Right hindlimb (tissue), 1 donor: ENCODE results near the gene ETS1.
A peak's percentile ranks its signal among the peaks of the same experiment; 100 is the strongest.

Experiments
- DNase-seq: peaks from one replicate; pipeline ENCODE4 v3.0.0-alpha.2; 2018

The ETS1 gene

GRCh38 chr11:128618603-128619002, 31.2 kb upstream of the ETS1 start:
- no peak for DNase-seq

DNA sequence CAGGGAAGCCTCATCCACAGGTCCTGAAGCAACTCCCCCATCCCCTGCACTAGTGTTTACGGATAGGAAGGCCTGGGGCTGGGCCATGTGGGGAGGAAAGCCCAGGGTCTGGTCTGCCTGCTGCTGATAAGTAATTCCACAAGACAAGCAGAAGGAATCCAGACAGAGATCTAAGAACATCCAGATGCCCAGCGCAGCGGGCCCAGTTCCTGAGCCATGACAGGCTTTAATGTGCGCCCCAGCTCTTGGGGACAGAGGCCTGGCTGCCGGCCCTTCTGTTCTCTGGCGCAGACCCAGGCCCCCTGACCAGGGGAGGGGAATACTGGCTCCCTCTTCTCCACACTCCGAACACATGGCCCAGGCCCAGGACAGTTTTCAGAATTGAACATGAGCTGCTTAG, 28.8 kb upstream of the ETS1 start:
- peak; percentile 69 for DNase-seq

DNA sequence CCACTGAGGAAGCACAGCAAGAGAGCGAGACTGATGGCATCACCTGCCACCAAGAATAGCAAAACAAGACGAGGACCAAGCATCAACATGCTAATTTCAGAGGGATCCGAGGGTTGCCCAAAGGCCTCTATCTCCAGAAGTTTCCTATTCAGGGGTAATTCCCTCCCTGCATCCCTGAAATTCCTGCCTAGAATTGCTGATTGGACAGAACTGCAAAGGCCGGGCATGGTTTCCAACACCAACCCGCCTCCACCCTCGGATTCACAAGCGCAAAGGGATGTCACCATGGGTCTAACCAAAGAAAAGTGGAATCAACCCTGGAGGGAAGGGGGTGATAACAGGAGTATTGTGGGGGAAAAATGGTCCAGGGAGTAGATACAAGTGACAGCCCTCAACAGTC, 28.3 kb upstream of the ETS1 start:
- DNase-seq, result no peak

GRCh38 chr11:128615076-128615475, 27.7 kb upstream of the ETS1 start:
- DNase-seq, result no peak

DNA sequence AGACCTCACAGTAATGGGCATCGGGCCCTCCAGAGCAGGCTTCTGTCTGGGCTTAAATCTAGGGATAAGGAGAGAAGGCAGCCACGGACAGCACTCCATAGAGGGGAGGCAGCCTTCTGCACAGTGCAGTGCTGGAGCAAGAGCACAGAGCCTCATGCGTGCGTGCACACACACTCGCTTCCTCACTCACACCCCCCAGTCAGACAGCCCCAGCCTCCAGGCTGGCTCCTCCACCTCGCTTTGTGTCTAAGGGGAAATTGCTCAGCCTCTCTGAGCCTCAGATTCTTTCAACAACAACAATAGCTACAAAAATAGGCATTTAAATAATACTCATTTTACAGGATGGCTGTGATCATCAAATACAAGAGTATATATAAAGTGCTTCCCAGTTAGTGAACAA, 26.7 kb upstream of the ETS1 start:
- no peak for DNase-seq

GRCh38 chr11:128613300-128613995, 26.1 kb upstream of the ETS1 start:
- DNase-seq, result no peak

- no peak for DNase-seq
Measured at GRCh38 chr11:128610721-128611617, 23.6 kb upstream of the ETS1 start.

DNA sequence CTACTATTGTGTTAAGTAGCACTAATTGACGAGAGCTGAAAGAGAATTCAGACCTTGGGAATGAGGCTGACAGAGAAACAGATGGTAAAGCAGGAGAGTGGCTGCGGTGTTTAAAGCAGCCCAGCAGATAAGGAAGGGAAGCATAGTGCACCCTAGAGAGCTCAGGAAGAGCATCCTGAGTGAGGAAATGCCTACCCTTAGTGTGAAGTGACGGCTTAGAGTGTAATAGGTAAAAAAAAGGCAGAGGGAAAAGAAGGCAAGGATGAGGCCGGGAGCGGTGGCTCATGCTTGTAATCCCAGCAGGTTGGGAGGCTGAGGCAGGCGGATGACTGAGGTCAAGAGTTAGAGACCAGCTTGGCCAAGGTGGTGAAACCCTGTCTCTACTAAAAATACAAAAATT, 22.4 kb upstream of the ETS1 start:
- DNase-seq, result no peak

- DNase-seq, result peak; percentile 69
Measured at GRCh38 chr11:128608746-128609407, 21.5 kb upstream of the ETS1 start.

DNA sequence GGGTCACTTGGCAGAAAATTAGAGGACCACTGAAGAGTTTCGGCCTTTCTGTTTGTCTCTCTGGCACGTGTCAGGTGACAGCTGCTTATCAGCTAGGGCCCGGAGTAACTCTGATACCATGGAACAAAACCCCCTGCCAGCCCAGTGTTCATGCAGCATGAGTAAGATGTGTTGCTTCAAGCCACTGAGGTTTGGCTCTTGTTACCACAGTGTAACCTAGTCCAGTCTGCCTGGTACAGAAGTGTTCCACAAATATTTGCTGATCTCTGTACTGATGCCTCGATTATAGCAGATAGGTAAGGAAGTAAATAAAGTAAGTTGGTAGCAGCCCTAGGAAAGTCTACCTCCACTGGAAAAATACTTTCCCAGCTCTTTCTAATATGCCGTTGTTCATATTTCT, 20.5 kb upstream of the ETS1 start:
- DNase-seq, result no peak

GRCh38 chr11:128604723-128605122, 17.4 kb upstream of the ETS1 start:
- no peak for DNase-seq

DNA sequence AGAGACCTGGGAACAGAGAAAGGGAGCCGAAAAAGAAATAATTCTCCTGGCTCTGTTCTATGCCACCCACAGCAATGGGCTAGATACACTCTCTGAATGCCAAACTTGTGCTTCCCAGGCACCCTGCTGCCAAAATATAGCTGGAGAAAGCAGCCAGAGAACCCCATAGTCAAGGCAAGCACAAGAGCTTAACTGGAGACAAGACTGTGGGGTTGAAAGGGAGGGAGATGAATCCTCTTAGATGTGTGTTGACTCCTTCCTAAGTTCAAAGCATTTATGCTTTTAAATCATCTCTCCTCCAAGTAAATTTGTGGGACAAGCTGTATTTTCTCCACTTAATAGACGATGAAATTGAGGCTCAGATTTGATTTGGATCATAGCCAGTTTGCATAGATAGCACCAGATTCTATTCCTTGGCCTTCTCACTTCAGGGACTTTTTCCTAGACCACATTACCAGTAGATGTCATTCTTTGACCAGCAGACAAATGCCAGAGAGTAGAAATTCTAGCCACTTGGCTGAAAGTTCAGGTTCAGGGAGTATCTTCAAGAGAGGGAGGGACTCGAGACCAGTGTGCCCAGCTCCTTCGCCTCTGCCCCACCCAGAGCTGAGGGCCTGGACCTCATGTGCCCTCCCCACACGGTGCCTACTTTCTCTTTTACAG, 16.5 kb upstream of the ETS1 start:
- DNase-seq, result no peak

GRCh38 chr11:128603003-128603696, 15.8 kb upstream of the ETS1 start:
- no peak for DNase-seq

DNA sequence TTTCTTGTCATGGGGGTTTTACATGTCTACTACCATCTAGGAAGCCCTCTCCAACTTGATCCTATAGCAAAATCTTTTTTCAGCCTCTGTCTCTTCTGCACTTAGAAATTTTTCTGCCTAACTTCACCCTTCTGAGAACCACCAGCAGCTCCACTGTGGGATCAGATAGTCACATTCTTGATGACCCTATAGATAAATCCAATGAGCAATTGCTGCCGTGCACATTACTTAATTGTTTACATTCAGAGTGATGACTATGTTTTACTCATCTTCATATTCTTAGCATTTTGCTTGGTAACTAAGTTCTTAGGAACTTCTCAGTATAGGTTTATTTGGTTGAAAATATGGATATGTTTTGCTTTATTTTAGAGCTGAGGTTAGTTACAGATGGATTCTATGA, 12.4 kb upstream of the ETS1 start:
- no peak for DNase-seq

DNA sequence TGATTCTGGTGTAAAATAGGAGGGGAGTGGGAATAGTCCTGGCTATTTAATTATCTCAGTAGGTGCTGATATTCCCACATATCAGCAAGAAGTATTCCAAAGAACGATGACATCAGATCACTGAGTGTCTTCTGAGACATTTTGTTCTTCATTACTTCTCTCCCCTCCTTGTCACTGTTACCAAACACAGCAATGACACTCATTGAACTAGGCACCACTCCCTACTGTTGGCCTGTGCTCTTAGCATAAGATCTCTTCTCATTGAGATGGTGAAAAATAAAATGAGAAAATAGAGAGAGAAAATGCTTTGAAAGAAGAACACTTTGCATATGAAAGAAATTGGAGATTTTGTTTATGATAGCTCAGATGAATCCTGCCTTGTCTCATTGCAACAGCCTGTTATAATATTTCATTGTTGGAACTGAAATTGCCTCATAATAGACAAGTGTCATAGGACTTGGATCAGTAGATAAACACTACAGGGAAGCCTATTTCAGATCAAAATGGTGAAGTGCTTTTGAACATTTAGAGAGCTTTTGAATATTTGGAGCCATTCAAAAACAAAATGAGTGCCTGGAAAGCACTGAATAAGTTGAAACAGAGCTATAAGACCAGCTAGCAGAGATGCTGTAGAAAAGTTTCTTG, 11.3 kb upstream of the ETS1 start:
- no peak for DNase-seq

DNA sequence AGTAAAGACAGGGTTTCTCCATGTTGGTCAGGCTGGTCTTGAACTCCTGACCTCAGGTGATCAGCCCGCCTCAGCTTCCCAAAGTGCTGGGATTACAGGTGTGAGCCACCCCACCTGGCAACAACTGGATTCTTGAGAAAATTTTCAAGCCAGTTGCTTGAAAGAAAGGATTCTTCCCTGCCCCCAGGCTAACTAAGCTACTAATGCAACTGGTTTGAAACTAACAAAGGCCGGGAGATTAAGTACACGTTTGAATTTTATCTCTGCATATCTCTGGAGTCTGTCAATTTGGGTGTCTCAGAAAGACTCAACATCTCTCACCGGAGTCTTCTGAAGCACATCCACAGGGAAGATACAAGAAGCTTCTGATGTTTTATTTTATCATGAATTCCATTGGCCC, 10.7 kb upstream of the ETS1 start:
- DNase-seq, result no peak

GRCh38 chr11:128597209-128597608, 9.9 kb upstream of the ETS1 start:
- no peak for DNase-seq

DNA sequence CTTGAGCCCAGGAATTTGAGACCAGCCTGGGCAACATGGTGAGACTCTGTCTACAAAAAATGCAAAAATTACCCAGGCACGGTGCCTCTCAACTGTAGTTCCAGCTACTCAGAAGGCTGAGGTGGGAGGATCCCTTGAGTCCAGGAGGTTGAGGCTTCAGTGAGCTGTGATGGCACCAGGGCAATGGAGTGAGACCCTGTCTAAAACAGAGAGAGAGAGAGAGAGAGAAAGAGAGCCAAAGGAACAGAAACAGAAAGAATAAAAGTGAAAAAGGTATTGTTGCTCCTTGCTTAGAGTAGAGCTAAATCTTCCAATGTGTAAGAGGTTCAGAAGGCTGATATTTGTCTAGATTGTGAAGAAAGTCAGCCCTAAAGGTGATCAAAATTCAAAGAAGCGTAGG, 8.9 kb upstream of the ETS1 start:
- DNase-seq, result no peak

- no peak for DNase-seq
Measured at GRCh38 chr11:128595775-128596174, 8.4 kb upstream of the ETS1 start.

DNA sequence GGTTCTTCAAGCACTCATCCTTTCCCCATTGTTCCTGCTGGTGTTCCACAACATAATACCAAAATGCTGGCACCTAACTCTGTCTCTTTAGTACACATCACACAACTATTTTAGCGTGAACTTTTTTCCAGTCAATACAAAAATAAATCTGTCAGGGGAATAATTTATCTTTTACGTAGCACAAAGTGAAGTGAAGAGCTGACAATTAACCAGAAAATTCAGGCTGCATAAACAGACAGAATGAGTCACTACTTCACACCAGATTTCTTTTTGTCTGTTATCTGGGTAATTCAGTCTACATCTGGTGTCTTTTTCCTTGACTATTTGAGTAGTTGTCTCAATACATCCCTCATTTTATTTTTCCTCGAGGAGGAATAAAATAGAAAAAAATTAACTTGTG, 7.9 kb upstream of the ETS1 start:
- no peak for DNase-seq

DNA sequence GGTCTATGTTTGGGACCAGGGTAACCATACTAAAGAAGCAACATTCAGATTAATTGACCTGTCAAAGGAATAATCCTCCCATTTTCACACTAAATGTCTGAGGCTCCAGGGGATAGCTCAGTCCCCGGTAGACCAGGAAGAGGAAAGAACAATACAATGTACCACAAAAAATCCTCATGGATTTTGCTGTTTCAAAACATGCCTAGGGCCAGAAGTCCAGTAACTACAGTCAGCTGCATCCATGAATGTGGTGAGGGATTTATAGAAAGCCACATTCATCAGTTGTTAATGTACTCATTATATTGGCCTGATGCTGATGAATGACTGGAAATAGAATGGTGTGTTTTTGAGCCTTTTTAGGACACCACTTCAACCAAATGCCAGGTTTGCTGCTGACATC, 6.9 kb upstream of the ETS1 start:
- DNase-seq, result no peak

DNA sequence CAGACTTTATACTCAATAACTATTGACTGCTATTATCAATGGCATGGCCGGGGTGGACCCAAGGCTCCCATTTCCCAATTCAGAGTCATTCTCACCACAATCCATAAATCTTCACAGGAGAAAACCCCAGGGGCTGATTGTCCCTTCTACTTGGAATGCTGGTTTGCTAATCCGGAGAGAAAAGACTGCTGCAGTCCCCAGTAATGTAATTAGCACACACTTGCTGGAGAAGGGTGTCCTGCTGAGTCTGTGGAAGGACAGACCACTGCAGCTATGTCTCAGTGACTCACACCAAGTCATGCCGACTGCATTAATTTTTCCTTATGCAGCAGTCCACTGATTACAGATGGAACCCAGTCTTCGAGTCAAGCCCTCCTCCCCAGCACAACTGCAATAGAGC, 5.9 kb upstream of the ETS1 start:
- no peak for DNase-seq
